Naive B cell (primary cell): ENCODE results near the gene KCNC3. TPM values are rescaled to one million over a fixed set of nuclear protein-coding genes. Genes with fewer than 3 reads are reported as not detected.

ENCODE experiments used
- ATAC-seq, 2 donors: fragments of 150-1000 bp; cut with Tn5 transposase; 2 replicates each; pipeline ENCODE4 v1.10.0; 2021; ENCODE audit warnings: low read depth in 2 of 2, mild to moderate bottlenecking in 2 of 2, moderate library complexity in 2 of 2
- DNase-seq: peaks from one replicate; pipeline ENCODE4 v3.0.0; 2022
- H3K27ac Mint-ChIP-seq, 6 donors: one replicate each; pipeline ENCODE4 v1.8.0; 2020 to 2022; ENCODE audit warnings: mild to moderate bottlenecking in 6 of 6, mixed read lengths in 6 of 6, moderate library complexity in 5 of 6, inconsistent platforms in 2 of 6
- H3K27me3 Mint-ChIP-seq, 3 donors: one replicate each; pipeline ENCODE4 v1.8.0; 2021 to 2022; ENCODE audit warnings: mixed read lengths in 3 of 3, mild to moderate bottlenecking in 1 of 3
- H3K36me3 Mint-ChIP-seq, 2 donors: one replicate each; pipeline ENCODE4 v1.8.0; 2020 to 2022; ENCODE audit warnings: mixed read lengths in 2 of 2, inconsistent platforms in 1 of 2, mild to moderate bottlenecking in 1 of 2
- H3K4me1 Mint-ChIP-seq, 3 donors: one replicate each; pipeline ENCODE4 v1.8.0; 2020 to 2022; ENCODE audit warnings: mixed read lengths in 3 of 3, inconsistent platforms in 1 of 3, mild to moderate bottlenecking in 1 of 3, moderate library complexity in 1 of 3
- H3K4me3 Mint-ChIP-seq, 8 donors: one replicate each; pipeline ENCODE4 v1.8.0; 2020 to 2022; ENCODE audit warnings: mild to moderate bottlenecking in 8 of 8, mixed read lengths in 8 of 8, moderate library complexity in 8 of 8, inconsistent platforms in 2 of 8
- H3K9me3 Mint-ChIP-seq, 7 donors: one replicate each; pipeline ENCODE4 v1.8.0; 2020 to 2022; ENCODE audit warnings: mixed read lengths in 7 of 7, mild to moderate bottlenecking in 5 of 7, inconsistent platforms in 2 of 7, moderate library complexity in 1 of 7
- polyA plus RNA-seq, 6 donors: library from polyadenylated mRNA; unstranded; fragments of 300-500 nt; fragmentation: Illumina TruSeq; gene quantifications; one replicate each; pipeline ENCODE4 v1.2.3, GENCODE V29; 2021; ENCODE audit warnings: low read depth in 6 of 6

The KCNC3 gene
- polyA plus RNA-seq = under 1 TPM in 2 of 6 donors, not detected in 4; 0.08 to 0.12 TPM

DNA sequence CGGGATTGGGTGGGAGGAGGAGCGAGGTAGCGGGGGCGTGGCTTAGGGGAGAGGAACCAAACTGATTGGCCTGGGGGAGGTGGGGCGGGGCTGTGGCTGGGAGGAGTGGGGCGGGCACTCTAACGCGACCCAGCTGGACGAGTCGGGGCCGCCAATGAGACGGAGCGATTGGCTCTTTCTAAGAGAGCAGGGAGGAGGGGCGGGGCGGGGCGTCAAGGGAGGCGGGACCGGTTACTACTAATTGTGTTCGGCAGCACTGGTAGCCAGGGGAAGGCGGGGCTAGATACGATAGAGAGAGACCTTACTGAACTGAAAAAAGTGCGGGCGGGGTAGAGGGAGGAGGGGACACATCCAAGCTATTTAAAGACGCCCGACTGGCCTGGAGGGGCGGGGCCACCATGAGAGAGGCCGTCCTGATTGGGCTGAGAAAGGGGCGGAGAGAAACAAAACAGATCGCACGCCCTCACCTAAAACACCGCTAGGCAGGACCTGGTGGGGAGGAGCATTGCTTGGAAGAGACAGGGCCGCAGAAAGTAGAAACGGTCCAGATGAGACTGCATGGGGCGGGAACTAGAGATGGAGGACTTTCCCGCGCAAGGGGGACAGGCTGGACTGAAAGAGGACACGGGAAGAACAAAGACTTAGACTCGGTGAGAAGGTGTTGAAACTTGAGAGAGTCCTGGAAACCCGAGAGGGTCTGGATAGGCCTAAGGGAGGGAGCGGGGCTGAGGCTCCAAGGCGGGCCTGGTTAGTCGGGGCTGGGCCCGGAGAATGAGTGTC, at the start of gene KCNC3:
Gene KCNC3 (minus strand): TSS at position 232 of the 780 bp plus-strand sequence. CDS start 295 bp downstream, outside the sequence.
- DNase-seq (peak; percentile 95), ATAC-seq (peak; percentile 62 to 66)
- Mint-ChIP-seq H3K4me1 (peaks cover 71 to 78% (median 77%) of the 10 kb centered on the region in 3 donors), H3K9me3 (peaks cover 0 to 21% (median 7%) of the 10 kb centered on the region in 7 donors), H3K4me3 (peak within 1 kb of the TSS; percentile 86 to 96 (median 92)), H3K27me3 (peaks cover 5 to 20% (median 13%) of the 10 kb centered on the region in 3 donors), H3K36me3 (peaks cover 0 to 10% of the 10 kb centered on the region in 2 donors), H3K27ac (peak within 1 kb of the TSS; percentile 85 to 98 (median 96))

DNA sequence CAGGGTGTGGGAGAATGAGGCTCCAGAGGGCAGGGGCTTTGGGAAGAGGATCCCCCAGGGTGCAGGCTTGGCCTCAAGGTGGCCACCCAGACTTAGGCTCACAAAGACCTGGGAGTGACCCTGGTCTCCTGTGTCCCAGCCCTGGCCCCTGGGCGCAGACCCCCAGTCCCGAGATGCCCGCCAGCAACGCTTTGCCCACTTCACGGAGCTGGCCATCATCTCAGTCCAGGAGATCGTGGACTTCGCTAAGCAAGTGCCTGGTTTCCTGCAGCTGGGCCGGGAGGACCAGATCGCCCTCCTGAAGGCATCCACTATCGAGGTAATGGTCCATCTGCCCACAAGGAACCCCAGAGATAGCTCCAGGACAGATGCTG, 49.7 kb upstream of the KCNC3 start:
- H3K36me3 Mint-ChIP-seq = peaks cover 9 to 46% of the 10 kb centered on the region in 2 donors
- H3K4me1 Mint-ChIP-seq = peaks cover 35 to 51% (median 45%) of the 10 kb centered on the region in 3 donors
- DNase-seq = no peak
- ATAC-seq = no peak
- H3K27me3 Mint-ChIP-seq = no peaks in the 10 kb centered on the region
- H3K4me3 Mint-ChIP-seq = peak overlapping the region in 2 of 8 donors; percentile 42 to 60
- H3K9me3 Mint-ChIP-seq = peaks cover 0 to 2% (median 0%) of the 10 kb centered on the region in 7 donors
- peak overlapping the region in 1 of 6 donors; percentile 100 for H3K27ac Mint-ChIP-seq

DNA sequence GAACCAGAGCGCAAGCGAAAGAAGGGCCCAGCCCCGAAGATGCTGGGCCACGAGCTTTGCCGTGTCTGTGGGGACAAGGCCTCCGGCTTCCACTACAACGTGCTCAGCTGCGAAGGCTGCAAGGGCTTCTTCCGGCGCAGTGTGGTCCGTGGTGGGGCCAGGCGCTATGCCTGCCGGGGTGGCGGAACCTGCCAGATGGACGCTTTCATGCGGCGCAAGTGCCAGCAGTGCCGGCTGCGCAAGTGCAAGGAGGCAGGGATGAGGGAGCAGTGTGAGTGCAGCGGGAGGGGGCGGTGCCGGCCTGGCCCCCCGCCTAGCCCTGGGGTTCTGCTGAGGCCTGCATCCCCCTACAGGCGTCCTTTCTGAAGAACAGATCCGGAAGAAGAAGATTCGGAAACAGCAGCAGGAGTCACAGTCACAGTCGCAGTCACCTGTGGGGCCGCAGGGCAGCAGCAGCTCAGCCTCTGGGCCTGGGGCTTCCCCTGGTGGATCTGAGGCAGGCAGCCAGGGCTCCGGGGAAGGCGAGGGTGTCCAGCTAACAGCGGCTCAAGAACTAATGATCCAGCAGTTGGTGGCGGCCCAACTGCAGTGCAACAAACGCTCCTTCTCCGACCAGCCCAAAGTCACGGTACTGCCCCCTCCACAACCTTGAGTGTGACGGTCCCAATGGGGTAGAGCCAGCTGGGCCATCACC, 49.1 kb upstream of the KCNC3 start:
- Mint-ChIP-seq H3K9me3 (peaks cover 0 to 2% (median 0%) of the 10 kb centered on the region in 7 donors), H3K27ac (peak overlapping the region in 3 of 6 donors; percentile 56 to 100 (median 94)), H3K27me3 (no peaks in the 10 kb centered on the region), H3K36me3 (peaks cover 9 to 46% of the 10 kb centered on the region in 2 donors), H3K4me3 (peak overlapping the region in 5 of 8 donors; percentile 43 to 99 (median 66)), H3K4me1 (peaks cover 30 to 46% (median 40%) of the 10 kb centered on the region in 3 donors)
- DNase-seq = no peak
- no peak for ATAC-seq

DNA sequence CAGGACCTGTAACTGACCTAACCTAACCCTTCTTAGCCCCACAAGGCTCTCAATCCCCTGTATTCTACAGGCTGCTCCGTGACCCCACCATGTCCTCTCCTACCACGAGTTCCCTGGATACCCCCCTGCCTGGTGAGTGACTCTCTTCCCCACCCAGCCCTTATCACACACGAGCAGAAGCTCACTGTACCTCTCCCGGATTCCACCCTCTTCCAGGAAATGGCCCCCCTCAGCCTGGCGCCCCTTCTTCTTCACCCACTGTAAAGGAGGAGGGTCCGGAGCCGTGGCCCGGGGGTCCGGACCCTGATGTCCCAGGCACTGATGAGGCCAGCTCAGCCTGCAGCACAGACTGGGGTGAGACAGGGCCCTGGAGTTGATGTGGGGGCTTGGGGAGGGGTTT, 48.3 kb upstream of the KCNC3 start:
- peak overlapping the region in 7 of 8 donors; percentile 15 to 100 (median 95) for H3K4me3 Mint-ChIP-seq
- DNase-seq (no peak), ATAC-seq (no peak)
- H3K27me3 Mint-ChIP-seq = no peaks in the 10 kb centered on the region
- H3K4me1 Mint-ChIP-seq = peaks cover 26 to 41% (median 37%) of the 10 kb centered on the region in 3 donors
- H3K36me3 Mint-ChIP-seq = peaks cover 9 to 46% of the 10 kb centered on the region in 2 donors
- H3K9me3 Mint-ChIP-seq = peaks cover 0 to 2% (median 0%) of the 10 kb centered on the region in 7 donors
- peak overlapping the region; percentile 76 to 100 (median 93) for H3K27ac Mint-ChIP-seq

DNA sequence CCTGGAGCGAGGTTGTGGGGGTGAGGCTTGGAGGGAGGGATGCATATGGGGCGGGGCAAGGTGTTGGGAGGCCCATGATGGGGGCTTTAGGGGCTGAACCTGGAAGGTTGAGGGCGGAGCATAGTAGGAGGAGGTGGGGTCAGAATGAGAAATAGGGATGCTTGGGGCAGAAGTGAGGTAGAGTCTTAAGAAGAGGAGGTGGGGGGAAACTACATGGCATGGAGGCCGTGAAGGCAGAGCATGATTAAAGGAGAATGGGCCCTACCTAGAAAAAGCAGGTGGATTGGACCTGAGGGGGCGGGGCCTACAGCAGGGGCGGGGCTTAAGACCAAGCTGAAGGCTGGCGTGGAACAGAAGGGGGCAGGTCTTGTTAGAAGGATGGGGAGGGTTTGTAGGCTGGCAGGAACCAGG, 47.9 kb upstream of the KCNC3 start:
- DNase-seq (no peak), ATAC-seq (peak; percentile 4 to 6)
- Mint-ChIP-seq H3K9me3 (peaks cover 0 to 2% (median 0%) of the 10 kb centered on the region in 7 donors), H3K4me3 (peak overlapping the region; percentile 63 to 100 (median 97)), H3K36me3 (peaks cover 9 to 46% of the 10 kb centered on the region in 2 donors), H3K27me3 (no peaks in the 10 kb centered on the region), H3K4me1 (peaks cover 26 to 41% (median 37%) of the 10 kb centered on the region in 3 donors), H3K27ac (peak overlapping the region; percentile 76 to 100 (median 93))

DNA sequence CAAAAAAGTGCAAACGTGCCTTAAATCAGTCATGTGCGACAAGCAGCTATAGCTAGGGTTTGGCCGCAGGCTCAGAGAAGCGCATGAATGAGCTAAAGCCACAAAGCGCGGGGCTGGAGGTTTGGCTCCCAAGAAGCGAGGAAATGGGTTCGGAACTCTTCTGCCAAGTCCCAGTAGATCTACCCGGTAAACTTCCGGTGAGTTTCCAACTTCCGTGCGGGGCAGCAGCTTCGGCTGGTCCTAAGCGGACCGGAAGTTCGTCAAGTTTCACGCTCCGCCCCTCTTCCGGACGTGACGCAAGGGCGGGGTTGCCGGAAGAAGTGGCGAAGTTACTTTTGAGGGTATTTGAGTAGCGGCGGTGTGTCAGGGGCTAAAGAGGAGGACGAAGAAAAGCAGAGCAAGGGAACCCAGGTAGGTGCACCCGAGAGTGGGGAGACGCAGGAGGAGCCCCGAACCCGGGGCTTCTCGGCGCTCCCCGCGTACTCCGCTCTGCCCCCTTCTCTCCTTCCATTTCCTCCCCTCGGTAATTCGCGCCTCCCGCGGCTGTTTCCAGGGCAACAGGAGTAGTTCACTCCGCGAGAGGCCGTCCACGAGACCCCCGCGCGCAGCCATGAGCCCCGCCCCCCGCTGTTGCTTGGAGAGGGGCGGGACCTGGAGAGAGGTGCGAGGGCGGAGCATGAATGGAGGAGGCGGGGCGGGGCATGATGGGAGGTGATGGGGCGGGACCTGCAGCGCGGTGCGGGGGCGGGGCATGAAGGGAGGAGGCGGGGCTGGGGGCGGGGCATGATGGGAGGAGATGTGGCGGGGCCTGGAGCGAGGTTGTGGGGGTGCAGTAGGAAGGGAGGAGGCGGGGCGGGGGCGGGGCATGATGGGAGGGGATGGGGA, 47.2 kb upstream of the KCNC3 start, which contains the start of gene NR1H2:
Gene NR1H2 (plus strand): TSS at position 292 of the 885 bp plus-strand sequence. CDS start 1,149 bp downstream, outside the sequence.
- H3K36me3 Mint-ChIP-seq = peaks cover 9 to 44% of the 10 kb centered on the region in 2 donors
- H3K4me3 Mint-ChIP-seq = peak within 1 kb of the TSS; percentile 92 to 100 (median 98)
- H3K9me3 Mint-ChIP-seq = peaks cover 0 to 2% (median 0%) of the 10 kb centered on the region in 7 donors
- peak within 1 kb of the TSS; percentile 99 to 100 (median 100) for H3K27ac Mint-ChIP-seq
- H3K27me3 Mint-ChIP-seq = no peaks in the 10 kb centered on the region
- peaks cover 26 to 41% (median 37%) of the 10 kb centered on the region in 3 donors for H3K4me1 Mint-ChIP-seq
- DNase-seq (peak; percentile 93), ATAC-seq (peak; percentile 85 to 87)

DNA sequence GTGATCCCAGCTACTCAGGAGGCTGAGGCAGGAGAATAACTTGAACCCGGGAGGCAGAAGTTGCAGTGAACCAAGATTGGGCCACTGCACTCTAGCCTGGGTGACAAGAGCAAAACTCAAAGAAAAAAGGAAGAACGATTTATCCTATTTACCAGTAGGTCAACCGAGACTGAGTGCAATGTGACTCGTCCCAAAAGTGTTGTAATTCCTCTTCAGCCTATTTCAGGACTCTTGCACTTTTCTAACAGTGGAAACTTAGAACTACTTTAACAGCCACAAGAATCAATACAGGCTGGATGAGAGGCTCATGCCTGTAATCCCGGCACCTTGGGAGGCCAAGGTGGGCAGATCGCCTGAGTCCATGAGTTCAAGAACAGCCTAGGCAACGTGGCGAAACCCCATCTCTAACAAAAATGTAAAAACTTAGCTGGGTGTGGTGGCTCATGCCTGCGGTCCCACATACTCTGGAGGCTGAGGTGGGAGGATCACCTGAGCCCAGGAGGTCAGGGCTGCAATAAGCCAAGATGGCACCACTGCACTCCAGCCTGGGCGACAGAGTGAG, 42.8 kb upstream of the KCNC3 start:
- H3K4me1 Mint-ChIP-seq = peaks cover 26 to 30% (median 29%) of the 10 kb centered on the region in 3 donors
- H3K9me3 Mint-ChIP-seq = peaks cover 0 to 2% (median 0%) of the 10 kb centered on the region in 7 donors
- DNase-seq = no peak
- no peak overlapping the region for H3K27ac Mint-ChIP-seq
- peaks cover 0 to 10% of the 10 kb centered on the region in 2 donors for H3K36me3 Mint-ChIP-seq
- H3K4me3 Mint-ChIP-seq = no peak overlapping the region
- no peak for ATAC-seq
- H3K27me3 Mint-ChIP-seq = no peaks in the 10 kb centered on the region

DNA sequence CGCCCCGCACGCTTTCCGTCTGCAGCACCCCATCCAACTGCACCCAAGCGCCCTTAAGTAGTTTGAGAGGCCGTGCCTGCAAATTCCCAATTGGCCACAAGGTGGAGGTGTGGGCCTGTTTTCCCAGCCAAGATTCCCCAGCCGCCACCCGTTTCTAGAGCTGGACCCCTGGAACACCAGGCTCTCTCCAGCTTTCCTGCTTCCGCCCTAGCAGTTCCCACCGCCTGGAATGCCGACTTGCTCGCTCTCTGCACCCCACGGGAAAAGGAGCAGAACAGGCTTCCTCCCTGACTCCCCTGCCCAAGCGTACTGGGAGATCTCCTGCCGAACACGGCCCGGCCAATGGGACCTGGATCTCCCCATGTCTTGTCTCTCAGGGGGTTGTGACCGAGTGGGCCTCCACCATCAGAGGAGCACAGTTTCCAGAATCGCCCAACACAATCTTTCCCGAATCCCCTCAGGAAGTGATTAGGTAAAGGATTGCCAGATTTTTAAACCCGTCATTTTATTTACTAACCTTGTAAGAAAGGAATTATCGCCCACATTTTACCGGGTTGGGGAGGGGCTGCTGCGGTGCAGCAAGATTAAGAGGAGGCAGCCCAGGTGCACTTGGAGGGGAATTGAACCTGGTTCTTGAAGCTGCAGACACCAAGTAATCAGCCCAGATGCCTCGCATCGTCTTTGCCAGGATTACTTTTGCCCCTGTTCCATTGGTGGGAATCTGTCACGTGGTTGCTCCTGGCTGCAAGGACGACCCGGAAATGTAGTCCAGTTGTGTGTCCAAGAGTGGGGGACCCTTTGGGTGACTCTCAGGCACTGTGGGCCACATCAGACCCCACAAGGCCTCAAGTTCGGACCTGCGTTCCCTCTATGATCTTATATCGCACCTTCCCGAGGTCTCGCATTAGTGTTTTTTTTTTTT, 39.7 kb upstream of the KCNC3 start:
- peak; percentile 71 to 75 for ATAC-seq
- Mint-ChIP-seq H3K9me3 (no peaks in the 10 kb centered on the region), H3K27ac (peak overlapping the region; percentile 87 to 97 (median 94)), H3K4me3 (peak overlapping the region; percentile 89 to 98 (median 95)), H3K27me3 (no peaks in the 10 kb centered on the region), H3K36me3 (no peaks in the 10 kb centered on the region), H3K4me1 (peaks cover 29 to 48% (median 36%) of the 10 kb centered on the region in 3 donors)
- peak; percentile 76 for DNase-seq

DNA sequence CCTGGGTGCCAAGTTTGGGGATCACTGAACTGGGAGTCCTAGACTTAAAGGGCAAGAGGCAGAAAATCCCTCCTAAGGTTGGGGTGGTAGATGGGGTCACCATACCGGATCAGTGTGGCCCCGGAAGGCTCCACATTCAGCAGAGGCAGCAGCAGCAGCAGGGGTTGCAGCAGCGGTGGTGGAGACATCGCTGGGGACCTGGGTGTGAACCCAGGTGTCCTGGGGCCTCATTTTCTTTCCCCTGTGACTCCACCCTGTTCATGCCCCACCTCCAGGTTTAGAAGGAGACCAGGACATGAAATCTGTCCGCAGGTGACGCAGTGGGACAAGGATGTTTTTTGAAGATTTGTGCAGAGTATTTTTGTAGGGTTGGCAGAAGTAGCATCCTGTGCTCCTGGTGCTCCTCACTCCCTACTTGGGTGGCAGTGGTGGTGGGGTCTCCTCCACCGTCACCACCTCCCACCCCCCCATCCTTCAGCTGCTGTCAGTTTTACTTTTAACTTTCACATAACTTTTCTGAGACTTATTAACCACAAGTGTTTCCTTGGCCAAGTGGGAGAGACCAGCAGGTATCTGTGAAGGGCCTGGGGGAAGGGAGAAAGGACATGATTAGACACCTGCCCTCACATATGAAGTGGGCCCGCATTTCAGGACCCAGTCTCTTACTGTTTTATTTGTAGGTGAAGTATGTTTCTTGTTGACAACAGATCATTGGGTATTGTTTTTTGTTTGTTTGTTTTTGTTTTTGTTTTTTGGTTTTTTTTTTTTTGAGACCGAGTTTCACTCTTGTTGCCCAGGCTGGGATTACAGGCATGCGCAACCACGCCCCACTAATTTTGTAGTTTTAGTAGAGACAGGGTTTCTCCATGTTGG, 36.5 kb upstream of the KCNC3 start, which contains the start of gene NAPSA:
Gene NAPSA (minus strand): TSS at position 206 of the 873 bp plus-strand sequence. CDS start 18 bp downstream, at position 188.
- Mint-ChIP-seq H3K36me3 (peaks cover 0 to 5% of the 10 kb centered on the region in 2 donors), H3K4me3 (peak within 1 kb of the TSS; percentile 18 to 69 (median 41)), H3K9me3 (peaks cover 0 to 2% (median 0%) of the 10 kb centered on the region in 7 donors), H3K27me3 (no peaks in the 10 kb centered on the region), H3K27ac (peak within 1 kb of the TSS; percentile 61 to 92 (median 76)), H3K4me1 (peaks cover 44 to 70% (median 45%) of the 10 kb centered on the region in 3 donors)
- ATAC-seq = no peak
- DNase-seq = no peak

DNA sequence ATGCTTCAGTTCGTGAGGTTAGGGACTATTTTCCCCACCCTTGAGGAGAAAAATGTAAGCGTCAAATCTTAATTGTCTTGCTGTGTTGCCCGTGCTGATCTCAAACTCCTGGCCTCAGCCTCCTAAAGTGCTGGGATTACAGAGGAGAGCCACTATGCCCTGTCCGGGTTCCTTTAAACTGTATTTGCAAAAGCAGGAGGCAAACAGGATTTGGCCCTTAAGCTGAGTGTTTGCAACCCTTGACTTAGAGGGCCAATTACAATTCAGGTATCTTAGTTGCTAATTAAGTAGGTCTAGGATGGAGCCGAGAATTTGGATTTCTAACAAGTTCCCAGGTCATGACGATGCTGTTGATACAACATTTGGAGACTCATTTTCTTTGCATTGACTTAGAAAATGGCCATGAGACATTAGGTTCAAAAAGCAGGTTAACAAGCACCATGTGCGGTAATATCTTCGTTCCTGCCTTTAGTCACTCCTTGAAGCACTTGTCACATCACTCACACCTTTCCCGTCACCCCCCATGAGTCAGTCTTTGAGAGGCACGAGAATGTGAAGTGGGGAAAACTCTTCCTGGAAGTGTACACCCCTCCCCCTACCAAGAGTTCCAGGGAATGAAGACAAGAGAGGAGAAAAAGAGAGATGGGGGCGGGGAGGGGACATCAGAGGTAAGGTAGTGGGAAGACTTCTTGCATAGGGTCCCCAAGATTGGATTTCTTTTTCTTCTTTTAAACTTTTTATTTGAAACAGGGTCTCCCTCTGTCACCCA, 33.7 kb upstream of the KCNC3 start:
- no peak for DNase-seq
- Mint-ChIP-seq H3K9me3 (peaks cover 0 to 2% (median 0%) of the 10 kb centered on the region in 7 donors), H3K4me3 (peak overlapping the region in 5 of 8 donors; percentile 23 to 87 (median 41)), H3K27me3 (no peaks in the 10 kb centered on the region), H3K27ac (peak overlapping the region in 1 of 6 donors; percentile 86), H3K4me1 (peaks cover 50 to 80% (median 54%) of the 10 kb centered on the region in 3 donors), H3K36me3 (peaks cover 0 to 5% of the 10 kb centered on the region in 2 donors)
- ATAC-seq = no peak
